Gastroesophageal sphincter (tissue), 4 donors: ENCODE measurements around the gene ZCCHC24. TPM values are rescaled to one million over a fixed set of nuclear protein-coding genes. Genes with fewer than 3 reads are reported as not detected.

Experiments
- ATAC-seq: fragments of 150-250 bp; one replicate; pipeline ENCODE4 v1.9.1; 2016; ENCODE audit warnings: mild to moderate bottlenecking, moderate library complexity
- H3K27ac ChIP-seq, 4 donors: fragments of 200-600 bp; sonication (generic) in 3 of 4; 1 replicate in 3 of 4; 2 replicates in 1 of 4; pipeline ENCODE4 v1.5.1; 2016 to 2019
- H3K27me3 ChIP-seq: fragments of 200-600 bp; sonication (generic); one replicate; pipeline ENCODE4 v1.5.1; 2019
- H3K36me3 ChIP-seq, 2 donors: fragments of 200-600 bp; sonication (generic); one replicate each; pipeline ENCODE4 v1.5.1; 2019; ENCODE audit warnings: control low read depth in 1 of 2
- H3K4me1 ChIP-seq, 3 donors: fragments of 200-600 bp; sonication (generic); 1 replicate in 2 of 3; 2 replicates in 1 of 3; pipeline ENCODE4 v1.5.1; 2016 to 2019; ENCODE audit warnings: control low read depth in 2 of 3
- H3K4me3 ChIP-seq, 2 donors: fragments of 200-600 bp; sonication (generic); one replicate each; pipeline ENCODE4 v1.5.1; 2019; ENCODE audit warnings: mild to moderate bottlenecking in 1 of 2, moderate library complexity in 1 of 2
- H3K9me3 ChIP-seq, 3 donors: fragments of 200-600 bp; sonication (generic); one replicate each; pipeline ENCODE4 v1.5.1; 2017 to 2019; ENCODE audit warnings: control low read depth in 2 of 3
- EP300 ChIP-seq: sonication (generic); formaldehyde crosslinking; IDR thresholded peaks from one replicate; pipeline ENCODE4 v1.6.1; 2017; ENCODE audit warnings: antibody characterized with exemption, mild to moderate bottlenecking
- POLR2A ChIP-seq, 2 donors: fragments of 450-650 bp; IDR thresholded peaks; one replicate each; pipeline ENCODE4 v1.6.1; 2017; ENCODE audit warnings: antibody characterized with exemption in 2 of 2, mild to moderate bottlenecking in 2 of 2, moderate library complexity in 1 of 2
- POLR2AphosphoS5 ChIP-seq: sonication (generic); formaldehyde crosslinking; IDR thresholded peaks from one replicate; pipeline ENCODE4 v1.6.1; 2017; ENCODE audit warnings: antibody characterized with exemption
- WGBS, 2 donors: methylation state at CpG; one replicate each; pipeline ENCODE4 v1.1.5; 2018; ENCODE audit warnings: low coverage in 1 of 2; 5-methylcytosine and 5-hydroxymethylcytosine counted together
- total RNA-seq, 4 donors: library from RNA; depleted of rRNA; stranded (reverse); fragments of >200 nt; gene quantifications; one replicate each; pipeline ENCODE4 v1.1.0, GENCODE V29; 2016
- TF ChIP-seq, protein P1 (sequence below), 4 experiments: fragments of 200-600 bp in 2 of 4; fragments of 450-650 bp in 2 of 4; sonication (generic) in 1 of 4; IDR thresholded peaks; one replicate each; pipeline ENCODE4 v1.5.1; 2017 to 2019; ENCODE audit warnings: antibody characterized with exemption in 4 of 4, mild to moderate bottlenecking in 2 of 4, moderate library complexity in 2 of 4

Gene ZCCHC24
- total RNA-seq, 4 donors from 2014 or later: 60.5 to 186 (median 84.1) TPM

DNA sequence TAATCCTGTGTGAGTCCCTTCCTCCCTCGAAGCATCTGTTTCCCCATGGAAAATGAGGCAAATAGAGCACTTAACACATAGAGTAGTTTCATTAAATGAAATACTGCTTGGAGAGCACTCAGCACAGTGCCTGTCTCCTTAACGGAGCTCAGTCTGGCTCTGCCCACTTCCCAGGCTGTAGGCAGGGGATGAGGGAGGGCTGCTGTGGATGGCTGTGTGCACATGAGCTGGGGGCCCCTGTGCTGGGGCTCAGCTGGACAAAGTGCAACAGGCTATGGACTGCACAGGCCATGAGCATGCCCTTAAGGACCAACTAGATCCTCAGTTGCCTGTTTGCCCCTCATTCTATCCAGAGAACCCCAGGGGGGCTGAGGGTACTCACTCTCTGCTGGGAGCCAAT lies 14.5 kb downstream of the ZCCHC24 start:
- Histone ChIP-seq H3K27me3 (no peaks in the 10 kb centered on the region), H3K9me3 (no peaks in the 10 kb centered on the region), H3K36me3 (peaks cover 0 to 50% of the 10 kb centered on the region in 2 donors), H3K4me1 (peaks cover 5 to 73% (median 38%) of the 10 kb centered on the region in 3 donors), H3K27ac (peak overlapping the region in 3 of 4 donors; percentile 67 to 97 (median 95)), H3K4me3 (no peak overlapping the region)
- ATAC-seq: no peak
- TF ChIP-seq POLR2AphosphoS5 (no peak), EP300 (no peak), POLR2A (IDR thresholded peaks at IDR 0.05) (no peak)
- TF ChIP-seq, protein P1, sequence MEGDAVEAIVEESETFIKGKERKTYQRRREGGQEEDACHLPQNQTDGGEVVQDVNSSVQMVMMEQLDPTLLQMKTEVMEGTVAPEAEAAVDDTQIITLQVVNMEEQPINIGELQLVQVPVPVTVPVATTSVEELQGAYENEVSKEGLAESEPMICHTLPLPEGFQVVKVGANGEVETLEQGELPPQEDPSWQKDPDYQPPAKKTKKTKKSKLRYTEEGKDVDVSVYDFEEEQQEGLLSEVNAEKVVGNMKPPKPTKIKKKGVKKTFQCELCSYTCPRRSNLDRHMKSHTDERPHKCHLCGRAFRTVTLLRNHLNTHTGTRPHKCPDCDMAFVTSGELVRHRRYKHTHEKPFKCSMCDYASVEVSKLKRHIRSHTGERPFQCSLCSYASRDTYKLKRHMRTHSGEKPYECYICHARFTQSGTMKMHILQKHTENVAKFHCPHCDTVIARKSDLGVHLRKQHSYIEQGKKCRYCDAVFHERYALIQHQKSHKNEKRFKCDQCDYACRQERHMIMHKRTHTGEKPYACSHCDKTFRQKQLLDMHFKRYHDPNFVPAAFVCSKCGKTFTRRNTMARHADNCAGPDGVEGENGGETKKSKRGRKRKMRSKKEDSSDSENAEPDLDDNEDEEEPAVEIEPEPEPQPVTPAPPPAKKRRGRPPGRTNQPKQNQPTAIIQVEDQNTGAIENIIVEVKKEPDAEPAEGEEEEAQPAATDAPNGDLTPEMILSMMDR (IDR thresholded peaks at IDR 0.05): no peak
- 0% methylated on average over 2 of the region's 2 CpGs; no CpG with 5 or more reads in 1 of the 2 donors for WGBS, 2 donors

DNA sequence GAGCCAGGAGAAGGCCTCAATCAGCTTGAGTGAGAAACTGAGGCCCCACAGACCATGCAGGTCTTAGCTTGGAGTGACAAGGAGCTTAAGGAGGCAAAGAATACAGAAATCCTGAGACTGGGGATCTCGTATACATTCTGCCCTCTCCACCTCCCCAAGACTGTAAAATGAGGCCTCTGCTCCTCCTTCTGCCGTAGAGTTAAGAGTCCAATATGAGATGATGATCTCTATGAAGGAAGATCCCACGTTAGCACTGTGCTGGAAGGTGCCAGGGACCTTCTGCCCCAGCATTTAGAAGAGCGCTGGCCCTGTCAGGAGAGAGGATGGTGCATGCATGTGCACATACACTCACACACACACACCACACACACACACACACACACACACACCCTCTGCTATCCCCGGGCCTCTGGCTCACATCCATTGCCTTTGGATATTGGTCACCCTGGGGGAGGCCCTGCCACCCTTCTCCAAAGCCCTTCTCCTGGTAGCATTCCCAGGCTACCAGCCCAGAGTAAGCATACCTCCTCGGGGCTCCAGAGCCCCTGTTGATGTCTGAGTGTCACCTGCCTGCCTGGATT lies 15.0 kb downstream of the ZCCHC24 start:
- TF ChIP-seq POLR2A (IDR thresholded peaks at IDR 0.05): no peak
- TF ChIP-seq, protein P1 (IDR thresholded peaks at IDR 0.05): no peak
- no peak for TF ChIP-seq POLR2AphosphoS5
- TF ChIP-seq EP300: no peak
- no peaks in the 10 kb centered on the region for H3K27me3 ChIP-seq
- WGBS, 2 donors: 55 to 71% methylated on average over 1 to 3 of the region's 6 CpGs
- peaks cover 0 to 56% of the 10 kb centered on the region in 2 donors for H3K36me3 ChIP-seq
- H3K4me1 ChIP-seq: peaks cover 3 to 73% (median 33%) of the 10 kb centered on the region in 3 donors
- peak overlapping the region in 3 of 4 donors; percentile 67 to 97 (median 95) for H3K27ac ChIP-seq
- no peak for ATAC-seq
- H3K4me3 ChIP-seq: no peak overlapping the region
- H3K9me3 ChIP-seq: no peaks in the 10 kb centered on the region

DNA sequence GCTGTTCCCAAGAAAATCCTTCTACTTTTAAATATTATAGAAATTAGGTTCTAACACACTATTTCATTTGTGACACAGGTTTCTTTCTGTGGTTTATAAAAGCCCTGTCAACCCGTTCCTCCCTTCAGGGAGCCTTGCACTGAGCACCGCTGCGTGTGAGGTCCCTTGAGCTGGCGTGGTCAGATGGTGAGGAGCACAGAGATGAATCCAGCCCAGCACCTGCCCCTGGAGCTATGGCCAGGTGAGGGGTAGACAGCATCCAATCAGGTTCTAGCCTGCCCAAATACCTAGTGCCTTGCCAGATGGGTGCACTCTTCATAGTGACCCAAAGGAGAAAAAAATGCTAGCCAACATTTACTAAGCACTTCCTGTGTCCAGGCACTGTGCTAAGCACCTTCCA lies 15.7 kb downstream of the ZCCHC24 start:
- TF ChIP-seq POLR2A (IDR thresholded peaks at IDR 0.05): no peak
- no peak for TF ChIP-seq EP300
- TF ChIP-seq POLR2AphosphoS5: no peak
- TF ChIP-seq, protein P1 (IDR thresholded peaks at IDR 0.05): no peak
- Histone ChIP-seq H3K4me3 (no peak overlapping the region), H3K9me3 (no peaks in the 10 kb centered on the region), H3K27me3 (no peaks in the 10 kb centered on the region), H3K27ac (peak overlapping the region in 3 of 4 donors; percentile 67 to 97 (median 95)), H3K4me1 (peaks cover 0 to 73% (median 33%) of the 10 kb centered on the region in 3 donors), H3K36me3 (peaks cover 0 to 62% of the 10 kb centered on the region in 2 donors)
- ATAC-seq: no peak
- WGBS, 2 donors: 64 to 93% methylated on average over 3 to 4 of the region's 4 CpGs

DNA sequence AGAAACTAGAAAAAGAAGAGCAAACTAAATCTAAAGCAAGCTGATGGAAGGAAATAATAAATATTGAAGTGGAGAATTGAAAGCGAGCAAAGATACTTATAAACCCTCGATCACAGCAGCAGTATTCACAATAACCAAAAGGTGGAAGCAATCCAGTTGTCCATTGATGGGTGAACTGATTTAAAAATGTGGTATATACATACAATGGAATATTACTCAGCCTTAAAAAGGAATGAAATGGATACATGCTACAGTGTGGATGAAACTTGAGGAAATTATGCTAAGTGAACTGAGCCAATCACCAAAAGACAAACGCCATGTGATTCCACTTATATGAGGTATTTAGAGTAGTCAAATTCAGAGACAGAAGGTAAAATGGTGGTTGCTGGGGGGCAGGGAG lies 17.5 kb downstream of the ZCCHC24 start:
- TF ChIP-seq EP300 (no peak), POLR2A (IDR thresholded peaks at IDR 0.05) (no peak), POLR2AphosphoS5 (no peak)
- TF ChIP-seq, protein P1 (IDR thresholded peaks at IDR 0.05): no peak
- H3K36me3 ChIP-seq: peaks cover 0 to 55% of the 10 kb centered on the region in 2 donors
- 94 to 100% methylated on average over 3 of the region's 3 CpGs for WGBS, 2 donors
- peaks cover 0 to 68% (median 25%) of the 10 kb centered on the region in 3 donors for H3K4me1 ChIP-seq
- H3K27me3 ChIP-seq: no peaks in the 10 kb centered on the region
- no peak overlapping the region for H3K4me3 ChIP-seq
- ATAC-seq: no peak
- no peaks in the 10 kb centered on the region for H3K9me3 ChIP-seq
- no peak overlapping the region for H3K27ac ChIP-seq

DNA sequence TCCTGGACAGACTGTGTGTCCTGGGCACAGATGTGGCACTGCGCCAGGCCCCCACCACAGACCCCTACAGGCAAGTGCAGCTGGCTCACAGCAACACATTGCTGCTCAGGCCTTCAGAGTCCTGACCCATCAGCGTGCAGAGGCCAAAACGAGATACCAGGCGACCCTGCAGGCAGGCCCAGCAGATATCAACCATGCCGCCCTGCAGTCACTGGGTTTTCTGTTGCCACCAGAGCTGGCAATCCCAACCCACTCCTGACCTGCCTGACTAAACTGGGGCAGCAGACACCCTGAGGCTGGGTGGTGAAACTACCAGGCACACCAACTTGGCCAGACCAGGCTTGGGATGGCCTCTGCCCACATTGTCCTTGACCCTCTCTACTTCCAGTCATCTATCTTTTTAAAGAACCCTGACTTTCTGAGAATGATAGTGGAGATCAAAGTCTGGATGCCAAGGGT lies 20.3 kb downstream of the ZCCHC24 start:
- TF ChIP-seq, protein P1 (IDR thresholded peaks at IDR 0.05): no peak
- TF ChIP-seq POLR2AphosphoS5: no peak
- no peak for TF ChIP-seq POLR2A (IDR thresholded peaks at IDR 0.05)
- no peak for TF ChIP-seq EP300
- 100% methylated on average over 1 of the region's 5 CpGs; no CpG with 5 or more reads in 1 of the 2 donors for WGBS, 2 donors
- Histone ChIP-seq H3K36me3 (peaks cover 0 to 31% of the 10 kb centered on the region in 2 donors), H3K9me3 (no peaks in the 10 kb centered on the region), H3K27me3 (no peaks in the 10 kb centered on the region), H3K4me1 (peaks cover 3 to 39% (median 37%) of the 10 kb centered on the region in 3 donors), H3K27ac (peak overlapping the region in 3 of 4 donors; percentile 70 to 76 (median 73)), H3K4me3 (no peak overlapping the region)
- no peak for ATAC-seq
